ENCODE measurements around the gene BOD1. TPM values are rescaled to one million over a fixed set of nuclear protein-coding genes. Genes with fewer than 3 reads are reported as not detected.

BOD1 gene
- total and polyA plus RNA-seq, 3 donors from 2014 or later: 59.4 to 88.1 (median 70.1) TPM

- no peak for TF ChIP-seq POLR2A (IDR thresholded peaks at IDR 0.05)
- TF ChIP-seq CTCF (IDR thresholded peaks at IDR 0.05): no peak
- H3K27me3 ChIP-seq: no peaks in the 10 kb centered on the region
- H3K27ac ChIP-seq: no peak overlapping the region
- no peaks in the 10 kb centered on the region for H3K4me1 ChIP-seq
- H3K4me3 ChIP-seq: no peak overlapping the region
- no peaks in the 10 kb centered on the region for H3K9me3 ChIP-seq
- no peaks in the 10 kb centered on the region for H3K36me3 ChIP-seq (ENCODE audit: low read depth, missing control alignments)
- no peak for DNase-seq
- intact Hi-C loops (cut with DNase I; ENCODE audit: low total_unique reads): no loop called here
- 92 to 93% methylated on average over 6 of the region's 6 CpGs for WGBS, 2 donors
Observed at GRCh38 chr5:173562451-173562850, 54.0 kb downstream of the BOD1 start.

All from testis (tissue), 3 donors.